Lower leg skin (tissue), 4 donors: ENCODE measurements around the gene LZIC. TPM values are rescaled to one million over a fixed set of nuclear protein-coding genes. Genes with fewer than 3 reads are reported as not detected.

ENCODE experiments used
- DNase-seq, 2 donors: peaks; one replicate each; pipeline ENCODE4 v3.0.0-alpha.2; 2019; ENCODE audit warnings: low spot score in 2 of 2
- H3K4me3 ChIP-seq: fragments of 200-600 bp; sonication (generic); 2 replicates; pipeline ENCODE4 v1.5.1; 2017; ENCODE audit warnings: mild to moderate bottlenecking, low read depth; ENCODE audit not compliant: poor library complexity, severe bottlenecking
- CTCF ChIP-seq, 3 donors: fragments of 450-650 bp; IDR thresholded peaks; one replicate each; pipeline ENCODE4 v1.5.1; 2016; ENCODE audit warnings: antibody characterized with exemption in 3 of 3, mild to moderate bottlenecking in 3 of 3, moderate library complexity in 2 of 3
- POLR2A ChIP-seq, 2 donors: fragments of 450-650 bp; IDR thresholded peaks; one replicate each; pipeline ENCODE4 v1.6.1; 2016 to 2017; ENCODE audit warnings: antibody characterized with exemption in 2 of 2, mild to moderate bottlenecking in 1 of 2, moderate library complexity in 1 of 2
- WGBS, 2 donors: methylation state at CpG; one replicate each; pipeline ENCODE4 v1.1.5; 2018; 5-methylcytosine and 5-hydroxymethylcytosine counted together
- intact Hi-C: fragments of 100-400 bp; cut with DNase I; formaldehyde crosslinking; loops from one replicate; pipeline ENCODE4 v1.15.0; 2023; ENCODE audit warnings: low total_unique reads
- microRNA-seq, 2 donors: library from miRNA; unstranded; fragments of <30 nt; microRNA quantifications; one replicate each; pipeline ENCODE4, GENCODE V29; 2016; ENCODE audit warnings: borderline replicate concordance in 2 of 2, borderline number of aligned reads in 1 of 2
- total RNA-seq, 4 donors: library from RNA; depleted of rRNA; stranded (reverse); fragments of >200 nt; gene quantifications; one replicate each; pipeline ENCODE4 v1.1.0, GENCODE V29; 2016

The LZIC gene
- total RNA-seq, 4 donors from 2014 or later = 18.3 to 31.0 (median 27.4) TPM

- WGBS, 2 donors = 86 to 91% methylated on average over 11 of the region's 11 CpGs
- TF ChIP-seq POLR2A (IDR thresholded peaks at IDR 0.05) (no peak), CTCF (IDR thresholded peaks at IDR 0.05) (no peak)
- intact Hi-C loops = no loop called here
- H3K4me3 ChIP-seq = no peak overlapping the region
- DNase-seq = no peak
These were observed 59.4 kb downstream of the LZIC start for GRCh38 chr1:9883585-9884449.

DNA sequence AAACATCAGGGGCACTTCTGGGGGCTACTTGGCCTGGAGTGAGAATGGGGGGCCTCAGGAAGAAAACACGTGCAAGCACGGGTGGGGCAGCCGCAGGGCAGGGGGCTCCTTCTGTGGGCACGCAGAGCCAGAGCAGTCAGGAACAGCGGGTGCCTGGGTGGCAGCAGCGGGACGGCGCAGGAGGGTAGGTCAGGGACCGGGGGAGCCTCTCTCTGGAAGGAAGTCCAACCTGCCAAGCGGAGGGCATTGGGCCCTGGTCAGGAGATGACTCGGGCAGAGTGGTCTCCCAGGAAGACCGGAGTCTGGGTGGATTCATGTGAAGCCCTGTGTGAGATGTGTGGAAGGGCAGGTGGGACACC, 60.3 kb downstream of the LZIC start:
- H3K4me3 ChIP-seq = no peak overlapping the region
- 91 to 93% methylated on average over 12 of the region's 12 CpGs for WGBS, 2 donors
- no peak for DNase-seq
- intact Hi-C loops = no loop called here
- TF ChIP-seq POLR2A (IDR thresholded peaks at IDR 0.05) (no peak), CTCF (IDR thresholded peaks at IDR 0.05) (no peak)

DNA sequence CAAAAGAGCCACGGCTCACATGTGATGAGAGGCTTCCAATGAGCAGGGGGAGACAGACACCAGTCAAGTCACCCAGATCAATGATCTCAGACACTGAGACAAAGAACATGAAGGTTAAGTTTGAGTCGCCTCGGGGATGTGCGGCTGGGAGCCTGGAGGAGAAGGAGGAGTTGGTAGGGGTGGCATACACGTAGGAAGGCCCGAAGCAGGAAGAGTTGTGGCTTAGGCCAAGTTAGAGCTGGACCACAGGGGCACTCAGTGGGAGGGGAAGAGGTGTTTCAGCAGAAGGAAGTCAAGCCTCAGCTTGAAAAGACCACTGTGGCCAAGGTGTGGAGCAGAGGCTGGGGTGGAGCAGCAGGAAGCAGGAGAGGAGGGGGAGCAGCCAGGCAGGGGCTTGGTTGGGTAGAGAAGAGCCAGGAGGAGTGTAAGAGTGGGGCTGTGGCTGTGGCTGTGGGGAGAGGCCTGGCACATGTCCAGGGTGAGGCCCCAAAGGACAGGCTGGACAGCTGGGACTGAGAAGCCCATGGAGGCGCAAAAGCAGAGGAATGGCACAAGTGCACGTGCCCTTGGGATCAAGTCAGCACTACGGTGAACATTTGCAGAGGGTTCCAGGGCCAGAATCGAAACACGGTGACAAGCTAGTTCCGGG, 60.8 kb downstream of the LZIC start:
- TF ChIP-seq CTCF (IDR thresholded peaks at IDR 0.05) = no peak
- no peak for TF ChIP-seq POLR2A (IDR thresholded peaks at IDR 0.05)
- DNase-seq = no peak
- no peak overlapping the region for H3K4me3 ChIP-seq
- WGBS, 2 donors = 72 to 74% methylated on average over 12 of the region's 12 CpGs
- intact Hi-C loops = no loop called here

DNA sequence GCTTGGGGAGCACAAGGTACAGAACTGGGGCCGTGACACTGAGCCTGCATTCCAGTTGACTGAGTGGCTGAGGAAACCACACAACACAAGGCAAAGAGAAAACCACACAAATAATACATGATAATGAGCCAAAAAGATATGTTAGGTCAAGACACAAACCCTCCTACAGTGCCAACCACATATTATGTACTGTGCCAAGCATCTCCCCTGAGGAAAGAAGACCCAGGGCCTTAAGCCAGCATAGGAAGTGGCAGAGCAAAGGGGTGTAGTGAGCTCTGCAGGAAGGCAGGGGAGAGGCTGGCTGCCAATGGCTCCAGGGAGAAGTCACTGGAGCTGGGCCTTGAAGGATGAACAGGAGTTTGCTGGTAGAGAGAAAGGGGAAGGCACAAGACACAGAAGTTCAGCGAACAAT, 61.3 kb downstream of the LZIC start:
- intact Hi-C loops = no loop called here
- DNase-seq = no peak
- 59 to 64% methylated on average over 2 of the region's 2 CpGs for WGBS, 2 donors
- no peak overlapping the region for H3K4me3 ChIP-seq
- TF ChIP-seq CTCF (IDR thresholded peaks at IDR 0.05) (no peak), POLR2A (IDR thresholded peaks at IDR 0.05) (no peak)

Small RNA genes within 50 kb of the gene (microRNA-seq; reads per million reads assigned to microRNA genes)
- gene MIR5697 = 0 to 1.7 reads per million in 2 donors

Other genes starting within 250 kb of the LZIC start
- gene CLSTN1, start 119.4 kb downstream of the LZIC start, total RNA-seq = 100 to 1,000 TPM; 116 to 174 (median 150) TPM
- gene CTNNBIP1, start 33.1 kb downstream of the LZIC start, total RNA-seq = 100 to 1,000 TPM; 478 to 742 (median 566) TPM
- gene NMNAT1, start 84 bp upstream of the LZIC start, total RNA-seq = 1 to 10 TPM; 3.2 to 8.2 (median 5.3) TPM
- 10 to 100 TPM; 12.7 to 20.6 (median 18.8) TPM for gene RBP7, start 53.8 kb upstream of the LZIC start, total RNA-seq
- gene UBE4B, start 89.6 kb upstream of the LZIC start, total RNA-seq = 100 to 1,000 TPM in 1 of 4 donors, 10 to 100 TPM in 3; 65.7 to 114 (median 69.9) TPM